NCI-H1105 (cell line): Measurements from ENCODE around the gene FCER2.
A peak's percentile ranks its signal among the peaks of the same experiment; 100 is the strongest.

Experiments used
- DNase-seq: peaks from one replicate; lab custom pipeline; 2025; lab: John Stamatoyannopoulos, UW

FCER2 gene

DNA sequence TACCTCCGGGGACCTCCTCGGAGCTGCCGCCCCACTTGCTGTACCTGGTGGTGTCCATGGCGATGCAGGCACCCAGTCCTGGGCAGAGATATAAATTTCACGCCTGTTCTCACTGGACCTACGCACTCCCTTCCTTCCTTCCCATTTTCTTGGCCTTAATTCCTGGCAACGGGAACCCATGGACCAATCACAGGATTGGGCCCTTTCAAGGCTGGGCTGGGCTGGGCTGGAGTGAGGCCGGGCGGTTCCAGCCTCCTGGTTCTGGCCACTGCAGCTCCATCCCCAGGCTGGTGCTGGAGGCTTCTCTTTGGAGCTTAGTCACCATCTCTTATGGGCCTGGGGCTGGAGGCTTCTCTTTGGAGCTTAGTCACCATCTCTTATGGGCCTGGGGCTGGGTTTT lies 30.1 kb upstream of the FCER2 start, which contains the start of gene CLEC4G:
CLEC4G (minus strand) TSS at position 66 of the 400 bp plus-strand sequence; CDS start at position 58, 8 bp downstream.
- DNase-seq = no peak

- DNase-seq = no peak
These were observed 29.7 kb upstream of the FCER2 start for GRCh38 chr19:7731615-7732014.

GRCh38 chr19:7731218-7731595 lies 29.3 kb upstream of the FCER2 start:
- no peak for DNase-seq

DNA sequence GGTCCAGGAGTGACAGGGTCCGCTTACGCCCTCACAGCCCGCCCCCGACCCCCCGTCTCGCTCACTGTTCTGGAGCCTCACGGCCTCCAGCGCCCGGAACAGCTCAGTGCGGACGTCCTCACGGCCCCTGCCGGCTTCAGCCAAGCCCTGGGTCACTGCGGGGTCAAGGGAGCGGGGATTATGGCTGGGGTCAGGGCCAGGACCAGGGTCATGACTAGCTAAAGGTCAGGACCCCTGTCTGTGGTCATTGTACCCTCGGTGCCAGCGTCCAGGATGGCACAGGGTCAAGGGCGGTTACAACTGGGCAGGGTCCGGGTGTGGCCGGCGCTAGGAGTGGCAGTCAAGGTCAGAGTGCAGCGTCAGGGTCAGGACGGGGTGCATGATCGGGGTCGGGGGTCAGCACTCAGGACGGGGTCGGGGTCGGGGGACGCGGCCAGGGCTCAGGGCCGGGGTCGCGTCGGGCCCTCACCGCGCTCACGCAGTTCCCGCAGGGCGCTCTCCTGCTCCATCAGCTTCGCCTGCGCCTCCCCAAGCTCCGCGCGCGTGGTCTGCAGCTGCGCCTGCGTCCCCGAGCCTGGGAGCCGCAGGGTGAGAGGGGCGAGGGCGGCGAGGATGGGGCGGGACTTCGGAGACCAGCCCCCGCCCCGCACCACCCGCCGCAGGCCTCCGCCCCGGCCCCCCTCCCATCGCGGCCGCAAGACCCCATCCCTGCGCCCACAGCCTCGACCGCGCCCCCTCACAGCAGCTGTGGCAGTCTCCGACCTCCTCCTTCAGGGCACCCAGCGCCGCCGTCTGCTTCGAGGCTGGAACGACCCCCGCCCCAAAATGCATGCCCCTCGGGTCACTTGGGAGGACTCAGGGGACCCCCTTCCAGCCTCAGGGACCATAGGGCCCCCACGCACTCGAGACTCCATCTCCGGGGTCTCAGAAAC lies 28.6 kb upstream of the FCER2 start:
- no peak for DNase-seq

- DNase-seq = peak; percentile 16
These were observed 27.9 kb upstream of the FCER2 start for GRCh38 chr19:7729831-7730285.

- DNase-seq = peak; percentile 1
These were observed 27.3 kb upstream of the FCER2 start for GRCh38 chr19:7729211-7729610.

DNA sequence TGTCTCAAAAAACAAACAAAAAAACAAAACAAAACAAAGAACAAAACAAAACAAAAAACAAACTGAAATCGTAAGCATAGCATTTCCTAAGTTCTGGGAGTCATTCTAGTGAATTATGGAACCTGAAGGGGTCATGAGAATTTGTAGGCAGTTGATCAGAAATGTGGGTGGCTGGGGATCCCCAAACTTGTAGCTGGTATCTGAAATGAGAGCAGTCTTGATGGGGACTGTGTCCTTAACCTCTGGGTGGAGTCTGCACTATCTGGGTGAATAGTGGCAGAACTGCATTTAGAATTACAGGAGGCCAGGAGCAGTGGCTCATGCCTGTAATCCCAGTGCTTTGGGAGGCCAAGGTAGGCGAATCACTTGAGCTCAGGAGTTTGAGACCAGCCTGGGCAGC lies 23.9 kb upstream of the FCER2 start:
- no peak for DNase-seq

DNA sequence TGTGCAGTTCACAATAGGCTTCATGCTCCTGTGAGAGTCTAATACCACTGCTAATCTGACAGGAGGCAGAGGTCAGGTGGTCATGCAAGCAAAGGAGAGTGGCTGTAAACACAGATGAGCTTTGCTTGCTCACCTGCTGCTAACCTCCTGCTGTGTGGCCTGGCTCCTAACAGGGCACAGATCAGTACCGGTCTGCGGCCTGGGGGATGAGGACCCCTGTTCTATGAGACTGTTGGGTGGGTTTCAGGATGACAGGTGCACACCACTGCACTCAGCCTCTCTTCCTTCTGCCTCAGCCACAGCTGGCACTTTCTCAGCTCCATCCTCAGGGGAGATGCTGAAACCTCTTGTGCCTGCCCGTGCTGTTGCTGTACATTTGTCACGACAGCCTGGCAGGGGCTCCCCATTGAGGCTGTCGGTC lies 20.3 kb upstream of the FCER2 start:
- no peak for DNase-seq

DNA sequence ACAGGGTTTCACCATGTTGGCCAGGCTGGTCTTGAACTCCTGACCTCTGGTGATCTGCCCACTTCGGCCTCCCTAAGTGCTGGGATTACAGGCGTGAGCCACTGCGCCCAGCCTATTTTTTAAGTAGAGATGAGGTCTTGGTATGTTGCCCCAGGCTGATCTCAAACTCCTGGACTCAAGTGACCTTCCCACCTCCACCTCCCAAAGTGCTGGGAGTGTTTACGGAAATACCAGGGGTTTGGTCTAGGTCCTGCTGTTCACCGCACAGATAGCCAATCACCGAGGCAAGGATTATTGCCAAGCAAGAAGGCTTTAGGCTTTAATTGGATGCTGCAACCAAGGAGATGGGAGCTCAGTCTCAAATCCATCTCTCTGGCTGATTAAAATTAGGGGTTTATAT lies 18.4 kb upstream of the FCER2 start:
- no peak for DNase-seq

DNA sequence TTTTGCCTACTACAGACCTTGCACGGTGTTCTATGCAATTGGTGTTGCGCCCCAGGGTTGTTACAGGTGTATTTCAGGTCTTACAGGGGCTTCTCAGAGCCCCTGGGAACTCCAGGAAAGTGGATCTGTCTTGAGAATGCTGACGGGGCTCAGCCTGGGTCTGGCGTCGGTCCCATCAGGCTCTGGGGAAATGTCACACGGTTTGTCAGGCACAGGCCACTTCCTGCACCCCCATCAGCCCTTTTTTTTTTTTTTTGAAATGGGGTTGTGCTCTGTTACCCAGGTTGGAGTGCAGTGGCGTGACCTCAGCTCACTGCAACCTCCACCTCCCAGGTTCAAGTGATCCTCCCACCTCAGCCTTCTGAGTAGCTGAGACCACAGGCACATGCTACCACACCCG lies 16.7 kb upstream of the FCER2 start:
- no peak for DNase-seq

DNA sequence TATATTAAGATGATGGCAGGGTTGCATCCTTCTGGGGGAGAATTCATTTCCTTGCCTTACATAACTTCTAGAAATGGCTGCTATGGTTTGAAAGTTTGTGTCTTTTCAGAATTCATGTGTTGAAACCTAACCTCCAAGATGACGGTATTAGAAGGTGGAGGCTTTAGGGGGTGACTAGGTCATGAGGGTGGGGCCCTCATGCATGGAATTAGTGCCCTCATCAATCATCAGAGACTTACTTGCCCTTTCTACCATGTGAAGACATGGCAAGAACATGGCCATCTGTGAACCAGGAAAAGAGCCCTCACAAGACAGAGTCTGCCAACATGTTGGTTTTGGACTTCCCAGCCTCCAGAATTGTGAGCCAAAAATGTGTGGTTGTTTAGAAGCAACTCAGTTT lies 14.8 kb upstream of the FCER2 start:
- no peak for DNase-seq

DNA sequence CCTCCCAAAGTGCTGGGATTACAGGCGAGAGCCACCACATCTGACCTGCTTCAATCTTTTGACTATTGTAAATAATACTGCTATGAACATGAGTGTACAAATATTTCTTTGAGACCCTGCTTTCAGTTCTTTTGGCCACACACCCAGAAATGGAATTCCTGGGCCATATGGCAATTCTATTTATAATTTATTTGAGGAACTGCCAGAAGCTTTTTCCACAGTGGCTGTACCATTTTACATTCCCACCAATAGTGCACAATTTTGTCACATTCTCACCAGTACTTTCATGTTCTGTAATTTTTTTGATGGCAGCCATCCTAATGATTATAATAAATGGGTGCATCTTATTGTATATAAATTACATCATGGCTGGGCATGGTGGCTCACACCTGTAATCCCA lies 13.7 kb upstream of the FCER2 start:
- DNase-seq = no peak

- DNase-seq = no peak
These were observed 8.7 kb upstream of the FCER2 start for GRCh38 chr19:7710616-7711015.

- no peak for DNase-seq
These were observed 8.1 kb upstream of the FCER2 start for GRCh38 chr19:7709932-7710460.

GRCh38 chr19:7706955-7707456 lies 5.1 kb upstream of the FCER2 start:
- DNase-seq = no peak

- DNase-seq = no peak
These were observed 4.4 kb upstream of the FCER2 start for GRCh38 chr19:7706188-7706954.

DNA sequence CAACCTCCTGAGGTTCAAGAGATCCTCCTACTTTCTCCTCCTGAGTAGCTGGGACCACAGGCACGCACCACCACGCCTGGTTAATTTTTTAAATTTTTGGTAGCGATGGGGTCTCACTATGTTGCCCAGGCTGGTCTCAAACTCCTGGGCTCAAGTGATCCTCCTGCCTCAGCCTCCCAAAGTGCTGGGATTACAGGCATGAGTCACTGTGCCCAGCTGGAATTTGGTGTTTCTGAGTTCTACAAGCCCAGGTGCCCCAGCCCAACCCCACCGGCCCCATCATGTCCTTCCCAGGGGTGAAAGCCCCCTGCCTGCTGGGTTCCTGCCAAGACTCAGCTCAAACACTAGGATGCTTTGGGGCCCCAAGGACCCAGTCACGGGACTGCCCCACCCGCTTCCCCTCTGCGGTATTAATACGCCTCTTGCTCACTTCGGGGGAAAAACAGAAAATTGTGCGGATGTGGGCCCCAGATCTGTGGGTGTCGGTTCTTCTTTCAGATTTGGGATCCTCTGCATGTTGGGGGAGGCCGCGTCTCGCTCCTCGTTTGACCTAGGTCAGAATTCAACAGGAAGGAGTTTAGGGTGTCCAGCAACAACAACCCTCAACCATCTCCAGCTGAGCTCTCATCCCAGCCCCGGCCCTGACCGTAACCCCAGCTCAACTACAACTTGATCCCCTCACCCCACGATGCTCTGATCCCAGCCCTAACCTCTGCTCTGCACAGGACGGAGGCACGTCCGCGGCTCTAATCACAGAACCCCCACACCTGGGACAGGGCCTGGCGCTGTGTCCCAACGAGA lies 3.7 kb upstream of the FCER2 start:
- DNase-seq = no peak

GRCh38 chr19:7704280-7705060 lies 2.5 kb upstream of the FCER2 start:
- no peak for DNase-seq

- DNase-seq = no peak
These were observed 1.4 kb upstream of the FCER2 start for GRCh38 chr19:7703332-7703731.

GRCh38 chr19:7701049-7701653 lies 780 bp downstream of the FCER2 start:
- DNase-seq = no peak
